GM19025 (cell line): Measurements from ENCODE around the gene FAM149B1.
"Not testable (repeated sequence)": the region's sequence is repeated elsewhere in the genome, so short reads cannot be mapped to it uniquely, and the experiment has no call there.

ENCODE experiments used
- ATAC-seq: cut with Tn5 transposase; IDR thresholded peaks from one replicate; pipeline ENCODE4 v1.9.1; 2021; ENCODE audit warnings: mild to moderate bottlenecking, low read depth, moderate library complexity; ENCODE audit not compliant: unreplicated experiment

Gene FAM149B1

DNA sequence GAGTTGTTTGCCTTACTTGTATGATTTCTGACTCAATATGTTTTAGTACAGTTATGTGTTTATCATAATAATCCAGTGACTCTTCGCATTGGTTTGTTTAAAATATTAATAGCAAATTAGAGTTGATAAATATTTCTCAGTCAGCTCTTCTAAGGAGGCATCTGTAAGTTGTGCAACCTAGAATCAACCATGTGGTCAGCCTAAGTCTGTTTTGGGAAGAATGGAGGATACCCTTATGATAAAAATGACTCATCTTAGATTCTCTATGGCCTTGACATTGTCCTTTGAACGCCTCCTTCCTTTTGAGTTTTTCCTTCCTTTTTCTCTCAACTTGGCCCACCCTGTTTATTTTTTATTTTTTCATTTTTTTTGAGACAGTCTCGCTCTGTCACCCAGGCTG lies 60.3 kb downstream of the FAM149B1 start:
- no peak for ATAC-seq

DNA sequence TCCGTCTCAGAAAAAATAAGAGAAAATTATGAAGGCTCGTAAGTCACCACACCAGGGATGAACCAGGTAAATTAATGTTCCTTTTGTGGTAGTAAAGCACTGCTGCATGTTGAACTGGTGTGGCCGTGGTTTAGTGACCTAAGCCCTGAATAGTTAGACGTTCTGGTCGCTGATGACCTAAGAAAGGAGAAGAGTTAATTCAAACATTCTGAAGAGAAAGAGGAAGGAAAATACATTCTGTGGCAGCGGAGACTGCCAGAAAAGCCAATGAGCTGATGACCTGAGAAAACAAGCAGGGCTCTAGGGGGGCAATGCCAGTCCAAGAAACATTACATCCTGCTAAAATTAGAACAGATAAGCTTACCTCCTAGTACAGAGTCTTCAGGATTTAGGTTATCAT lies 61.6 kb downstream of the FAM149B1 start:
- no peak for ATAC-seq

- no peak for ATAC-seq
Measured at GRCh38 chr10:73232887-73233286, 65.0 kb downstream of the FAM149B1 start.

DNA sequence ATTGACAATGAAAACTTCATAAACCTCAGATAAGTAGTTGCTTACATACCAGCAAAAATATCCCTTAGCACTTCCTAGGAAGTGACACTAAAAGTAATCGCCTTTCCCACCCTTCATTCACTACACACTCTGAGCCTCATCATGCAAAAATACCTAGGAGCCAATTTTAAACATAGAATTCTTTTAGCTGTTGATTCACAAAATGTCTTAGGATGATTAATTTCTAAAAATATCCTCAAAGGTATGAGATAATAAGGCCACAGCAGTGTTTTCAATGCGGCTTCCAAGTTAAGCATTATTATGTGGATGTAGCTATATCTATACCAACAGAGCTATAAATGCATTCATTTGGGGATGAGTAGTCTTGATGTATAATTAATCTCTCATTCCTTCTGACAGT lies 66.0 kb downstream of the FAM149B1 start:
- ATAC-seq, result no peak

- ATAC-seq, result no peak
Measured at GRCh38 chr10:73234695-73235094, 66.8 kb downstream of the FAM149B1 start.

- no peak for ATAC-seq
Measured at GRCh38 chr10:73238990-73239566, 71.2 kb downstream of the FAM149B1 start.

GRCh38 chr10:73239908-73240307 lies 72.0 kb downstream of the FAM149B1 start:
- ATAC-seq, result no peak

GRCh38 chr10:73244866-73245477 lies 77.1 kb downstream of the FAM149B1 start:
- ATAC-seq, result no peak

DNA sequence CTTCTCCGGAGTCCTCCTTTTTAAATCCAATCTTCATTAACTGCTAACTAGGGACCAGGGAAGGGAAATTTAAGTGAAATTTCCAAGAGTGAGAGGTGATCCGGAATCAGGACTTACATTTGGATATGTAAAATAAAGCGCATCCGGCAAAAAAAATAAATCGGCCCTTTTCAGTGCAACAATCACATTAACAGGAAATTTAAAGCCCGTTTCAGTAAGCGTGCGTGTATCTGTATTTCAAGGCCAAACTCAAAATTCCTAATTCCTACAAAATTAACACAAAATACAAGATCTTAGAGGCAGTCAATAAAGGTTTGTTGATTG lies 78.4 kb downstream of the FAM149B1 start:
- ATAC-seq, result no peak

- ATAC-seq, result peak; percentile 77
Measured at GRCh38 chr10:73246646-73247508, 79.0 kb downstream of the FAM149B1 start, which contains the start of gene DNAJC9. DNAJC9 (minus strand) TSS chr10:73247255; CDS start chr10:73247189, 66 bp downstream.

DNA sequence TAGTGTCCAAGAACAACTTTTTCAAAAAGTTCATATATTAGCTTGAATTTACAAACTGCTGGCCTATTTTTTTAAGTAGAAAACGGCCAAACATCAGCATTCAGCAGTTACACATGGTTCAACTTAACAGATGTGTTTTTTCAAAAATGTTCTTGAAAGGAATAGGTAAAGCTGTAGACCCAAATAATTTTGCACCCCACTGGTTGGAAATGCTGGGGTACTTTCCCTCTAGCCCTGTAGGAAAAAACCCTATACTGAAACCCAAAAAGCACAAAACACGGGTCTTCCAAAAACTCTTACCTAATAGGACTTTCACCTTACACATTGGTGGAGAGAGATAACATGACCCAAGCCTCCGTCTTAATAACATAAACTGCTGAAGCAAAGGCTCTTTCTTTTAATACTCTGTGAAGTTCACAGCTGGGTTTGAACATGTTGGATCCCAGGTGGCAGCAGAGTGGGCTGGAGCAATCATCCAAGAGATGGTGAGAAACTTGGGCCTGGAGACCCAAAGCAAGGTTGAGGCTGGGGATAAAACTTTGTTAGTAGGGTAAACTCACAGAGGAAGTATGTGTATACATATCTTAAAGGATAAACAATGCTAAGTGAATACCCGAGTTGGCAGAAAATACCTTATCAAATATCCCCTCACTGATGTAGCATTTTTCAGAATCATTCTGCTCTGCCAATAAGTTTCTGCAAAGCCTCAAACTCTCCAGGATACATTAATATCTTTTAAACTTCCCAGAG lies 79.8 kb downstream of the FAM149B1 start:
- ATAC-seq, result no peak

DNA sequence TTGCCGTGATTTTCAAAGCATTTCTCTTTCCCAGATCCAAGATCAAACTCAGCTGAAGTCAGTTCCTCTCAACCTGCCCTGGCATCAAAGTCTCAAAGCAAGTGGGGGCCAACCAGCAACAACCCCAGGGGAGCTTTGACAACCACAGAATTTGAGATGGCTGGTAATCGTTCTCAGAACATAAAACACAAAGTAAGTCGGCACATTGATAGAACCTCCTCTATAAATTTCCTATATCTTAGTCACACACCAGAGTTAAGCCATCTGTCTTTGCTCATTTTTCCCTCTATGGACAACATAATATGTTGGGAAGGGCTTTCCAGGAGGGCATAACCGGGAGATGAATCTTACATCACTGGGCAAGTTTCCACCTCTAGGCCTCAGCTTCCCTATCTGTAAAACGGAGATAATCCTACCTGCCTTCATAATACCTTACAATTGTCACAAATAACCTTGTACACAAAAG lies 80.4 kb downstream of the FAM149B1 start:
- no peak for ATAC-seq

- no peak for ATAC-seq
Measured at GRCh38 chr10:73251683-73252444, 83.9 kb downstream of the FAM149B1 start.

DNA sequence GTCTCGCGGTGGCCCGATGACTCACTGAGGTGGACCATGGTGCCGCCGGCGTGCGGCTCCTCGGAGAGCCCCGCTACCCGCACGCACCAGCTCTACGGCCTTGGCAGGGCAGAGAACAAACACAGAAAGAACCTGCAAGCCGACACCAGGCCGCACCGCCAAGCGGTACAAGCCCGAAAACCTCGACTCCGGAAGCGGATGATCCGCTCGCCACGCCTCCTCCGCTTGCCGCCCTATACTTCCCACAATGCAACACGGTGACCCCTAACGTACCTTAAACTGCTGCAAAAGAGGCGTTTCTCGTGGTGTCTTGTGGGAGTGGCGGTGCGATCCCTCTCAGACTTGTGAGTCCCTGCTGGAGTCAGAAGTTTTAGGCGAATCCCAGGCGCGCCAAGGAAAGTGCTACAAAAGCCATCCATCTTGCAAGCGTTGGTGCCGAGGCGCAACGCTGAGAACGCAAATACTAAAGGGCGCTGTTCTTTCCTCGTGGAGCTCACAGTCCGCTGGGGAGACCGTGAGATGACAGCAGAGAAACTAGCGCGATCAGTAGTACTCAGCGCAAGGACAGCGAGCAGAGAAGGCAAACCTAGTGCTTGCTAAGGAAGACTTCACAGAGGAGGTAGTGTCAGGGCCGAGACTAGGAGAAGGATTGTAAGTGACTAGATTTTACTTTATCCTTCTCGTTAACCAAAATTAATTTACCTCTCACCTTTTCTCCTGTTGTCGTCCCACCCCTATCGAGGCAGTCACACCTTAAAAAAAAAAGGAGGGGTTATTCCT lies 84.7 kb downstream of the FAM149B1 start, which contains the start of gene MRPS16:
TSS of gene MRPS16 (minus strand) at position 200 of the 780 bp plus-strand sequence. CDS start at position 38, 162 bp downstream.
- peak; percentile 77 for ATAC-seq

DNA sequence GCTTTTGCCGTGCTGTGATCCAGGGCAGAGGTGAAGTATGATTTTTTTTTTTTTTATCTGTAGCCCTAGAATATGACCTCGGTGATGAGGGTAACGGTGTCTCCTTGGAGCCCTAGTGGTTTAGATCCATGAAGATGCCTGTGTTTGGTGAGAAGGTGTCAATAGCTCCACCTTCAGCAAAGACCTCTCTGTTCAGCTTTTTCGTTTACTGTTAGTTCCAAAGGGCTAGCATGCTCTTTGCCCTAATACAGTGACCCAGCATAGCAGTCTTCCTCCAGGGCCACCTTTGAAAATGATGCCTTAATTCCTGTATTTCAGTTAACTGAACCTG lies 85.3 kb downstream of the FAM149B1 start:
- no peak for ATAC-seq

- ATAC-seq, result not testable (repeated sequence)
Measured at GRCh38 chr10:73258612-73259011, 90.7 kb downstream of the FAM149B1 start.

- no peak for ATAC-seq
Measured at GRCh38 chr10:73261362-73261995, 93.6 kb downstream of the FAM149B1 start.

GRCh38 chr10:73262105-73262730 lies 94.3 kb downstream of the FAM149B1 start:
- no peak for ATAC-seq
